ENCODE results near the gene KRT76. TPM values are rescaled to one million over a fixed set of nuclear protein-coding genes. Genes with fewer than 3 reads are reported as not detected.

Gene KRT76
- total RNA-seq, 1 experiment from 2014 or later = not detected

DNA sequence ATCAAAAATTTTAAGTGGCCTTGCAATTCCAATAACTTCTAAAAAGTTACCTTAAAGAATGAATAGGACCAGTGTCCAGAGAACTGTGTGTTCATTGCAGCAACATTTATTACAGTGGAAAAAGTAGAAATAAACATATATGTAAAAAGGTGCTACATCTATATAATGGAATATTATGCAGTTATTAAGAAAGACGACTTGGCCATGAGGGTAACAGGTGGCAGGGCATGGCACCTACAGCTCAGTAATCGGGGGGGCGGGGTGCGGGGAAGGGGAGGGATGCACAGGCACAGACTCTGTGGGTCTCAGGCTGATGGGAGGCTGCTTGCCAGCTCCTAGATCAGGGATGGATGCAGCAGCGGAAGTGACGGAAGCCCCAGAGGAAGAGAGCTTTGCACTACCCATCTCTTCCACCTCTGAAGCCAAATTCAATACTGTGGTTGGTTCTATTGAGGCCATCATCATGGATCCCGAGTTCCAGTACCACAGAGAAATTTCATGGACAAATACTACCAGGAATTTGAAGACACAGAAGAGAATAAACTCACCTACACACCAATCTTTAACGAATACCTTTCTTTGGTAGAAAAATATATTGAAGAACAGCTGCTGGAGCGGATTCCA, 14.0 kb downstream of the KRT76 start:
- H3K79me2 ChIP-seq (ENCODE audit: insufficient read depth, low read length) = no peaks in the 10 kb centered on the region
- H2BK12ac ChIP-seq (ENCODE audit: insufficient read length, low read depth, low read length) = no peak overlapping the region
- no peaks in the 10 kb centered on the region for H3K4me1 Mint-ChIP-seq
- no peak overlapping the region for H3K9ac ChIP-seq (ENCODE audit: extremely low read depth, insufficient read length, low read length)
- peaks cover 20% of the 10 kb centered on the region for H3K27me3 Mint-ChIP-seq (ENCODE audit: low read depth)
- H3K4ac ChIP-seq (ENCODE audit: low read depth, low read length) = no peak overlapping the region
- H3K14ac ChIP-seq (ENCODE audit: insufficient read depth, low read length) = no peak overlapping the region
- no peak overlapping the region for H4K91ac ChIP-seq (ENCODE audit: insufficient read length, low read depth, low read length)
- H3K27ac Mint-ChIP-seq = no peak overlapping the region
- no peak overlapping the region for H2AK5ac ChIP-seq (ENCODE audit: insufficient read length, low read length)
- no peak overlapping the region for H2BK120ac ChIP-seq (ENCODE audit: low read depth, low read length, poor library complexity, severe bottlenecking)
- H2BK15ac ChIP-seq (ENCODE audit: low read depth, low read length) = no peak overlapping the region
- H3T11ph ChIP-seq (ENCODE audit: low read length) = no peak overlapping the region
- DNase-seq = no peak
- no peak overlapping the region for H3K4me2 ChIP-seq (ENCODE audit: insufficient read depth, insufficient read length, low read length)
- no peak overlapping the region for H2BK20ac ChIP-seq (ENCODE audit: low read depth, low read length, poor library complexity, severe bottlenecking)
- H3K36me3 Mint-ChIP-seq (ENCODE audit: insufficient read depth in 1 of 3, low read depth in 3 of 3) = peaks cover 0 to 3% (median 0%) of the 10 kb centered on the region in 3 experiments; a peak in 1 of 7 replicates
- no peaks in the 10 kb centered on the region for H3K4me1 ChIP-seq (ENCODE audit: insufficient read depth, low read length)
- TF ChIP-seq, protein P1, sequence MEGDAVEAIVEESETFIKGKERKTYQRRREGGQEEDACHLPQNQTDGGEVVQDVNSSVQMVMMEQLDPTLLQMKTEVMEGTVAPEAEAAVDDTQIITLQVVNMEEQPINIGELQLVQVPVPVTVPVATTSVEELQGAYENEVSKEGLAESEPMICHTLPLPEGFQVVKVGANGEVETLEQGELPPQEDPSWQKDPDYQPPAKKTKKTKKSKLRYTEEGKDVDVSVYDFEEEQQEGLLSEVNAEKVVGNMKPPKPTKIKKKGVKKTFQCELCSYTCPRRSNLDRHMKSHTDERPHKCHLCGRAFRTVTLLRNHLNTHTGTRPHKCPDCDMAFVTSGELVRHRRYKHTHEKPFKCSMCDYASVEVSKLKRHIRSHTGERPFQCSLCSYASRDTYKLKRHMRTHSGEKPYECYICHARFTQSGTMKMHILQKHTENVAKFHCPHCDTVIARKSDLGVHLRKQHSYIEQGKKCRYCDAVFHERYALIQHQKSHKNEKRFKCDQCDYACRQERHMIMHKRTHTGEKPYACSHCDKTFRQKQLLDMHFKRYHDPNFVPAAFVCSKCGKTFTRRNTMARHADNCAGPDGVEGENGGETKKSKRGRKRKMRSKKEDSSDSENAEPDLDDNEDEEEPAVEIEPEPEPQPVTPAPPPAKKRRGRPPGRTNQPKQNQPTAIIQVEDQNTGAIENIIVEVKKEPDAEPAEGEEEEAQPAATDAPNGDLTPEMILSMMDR (conservative IDR thresholded peaks at IDR 0.05) = no peak
- WGBS (ENCODE audit: extremely low coverage, insufficient read length, low lambda C conversion rate) = no CpG with 5 or more reads among the region's 9 CpGs
- no peaks in the 10 kb centered on the region for H3K23me2 ChIP-seq (ENCODE audit: insufficient read length, low read depth, low read length, poor library complexity, severe bottlenecking)
- no peak overlapping the region for H3K27ac ChIP-seq (ENCODE audit: insufficient read length, low read depth, low read length)
- peaks cover 17 to 32% of the 10 kb centered on the region in 2 experiments for H3K9me3 Mint-ChIP-seq
- H3K56ac ChIP-seq (ENCODE audit: insufficient read length, low read depth, low read length) = no peak overlapping the region
- no peaks in the 10 kb centered on the region for H3K79me1 ChIP-seq (ENCODE audit: insufficient read depth, low read depth, low read length, poor library complexity, severe bottlenecking)
- H4K8ac ChIP-seq (replicated peaks; ENCODE audit: insufficient read length, low read depth, low read length) = no peak overlapping the region
- no peaks in the 10 kb centered on the region for H4K20me1 ChIP-seq (ENCODE audit: control insufficient read depth, insufficient read depth, insufficient read length)
- no peak overlapping the region for H2AFZ ChIP-seq (ENCODE audit: low read length)
- H4K5ac ChIP-seq (ENCODE audit: insufficient read length, low read depth, low read length) = no peak overlapping the region
- no peaks in the 10 kb centered on the region for H3K9me3 ChIP-seq (ENCODE audit: control insufficient read depth, low read depth, low read length)
- no peaks in the 10 kb centered on the region for H3K27me3 ChIP-seq (ENCODE audit: insufficient read depth, low read length)
- H3K23ac ChIP-seq (ENCODE audit: insufficient read length, low read depth, low read length) = no peak overlapping the region
- H3K18ac ChIP-seq (ENCODE audit: insufficient read length, low read depth, low read length) = no peak overlapping the region
- no peak overlapping the region for H2BK5ac ChIP-seq (ENCODE audit: insufficient read length, low read length)
- H3K4me3 Mint-ChIP-seq = no peak overlapping the region

All from H9 (cell line).